GM18867 (cell line): ENCODE data around the gene SMOC1.

Experiments
- ATAC-seq: cut with Tn5 transposase; IDR thresholded peaks from one replicate; pipeline ENCODE4 v1.9.1; 2021; ENCODE audit warnings: mild to moderate bottlenecking, moderate library complexity; ENCODE audit not compliant: unreplicated experiment

The SMOC1 gene

DNA sequence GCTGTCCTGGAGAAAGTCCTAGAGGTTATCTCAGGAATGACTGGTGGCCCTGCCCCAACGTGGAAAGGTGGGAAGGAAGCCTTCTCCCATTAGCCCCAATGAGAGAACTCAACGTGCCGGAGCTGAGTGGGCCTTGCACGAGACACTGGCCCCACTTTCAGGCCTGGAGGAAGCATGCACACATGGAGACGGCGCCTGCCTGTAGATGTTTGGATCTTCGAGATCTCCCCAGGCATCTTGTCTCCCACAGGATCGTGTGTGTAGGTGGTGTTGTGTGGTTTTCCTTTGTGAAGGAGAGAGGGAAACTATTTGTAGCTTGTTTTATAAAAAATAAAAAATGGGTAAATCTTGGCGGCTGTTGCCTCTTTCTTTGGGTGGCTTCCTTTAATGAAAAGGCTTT is 152.8 kb downstream of the SMOC1 start:
- ATAC-seq: no peak

DNA sequence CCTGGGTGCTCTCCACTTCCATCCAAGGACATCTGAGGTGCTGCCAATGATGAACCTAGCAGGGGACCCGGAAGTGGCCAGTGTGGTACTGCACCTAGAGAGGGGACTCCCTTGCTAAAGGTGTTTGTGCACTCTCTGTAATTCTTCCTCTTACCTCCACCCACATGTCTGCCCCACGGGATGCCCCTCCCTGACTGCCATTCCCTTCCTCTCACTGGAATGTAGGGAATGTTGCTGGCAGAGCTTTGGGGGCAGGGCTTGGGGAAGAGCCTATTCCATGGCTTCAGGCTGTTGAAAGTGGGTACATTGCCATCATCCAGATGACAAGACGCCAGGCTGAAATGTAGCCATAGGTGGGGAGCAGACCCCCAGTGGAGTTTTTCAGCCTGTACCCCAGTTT is 153.2 kb downstream of the SMOC1 start:
- no peak for ATAC-seq

DNA sequence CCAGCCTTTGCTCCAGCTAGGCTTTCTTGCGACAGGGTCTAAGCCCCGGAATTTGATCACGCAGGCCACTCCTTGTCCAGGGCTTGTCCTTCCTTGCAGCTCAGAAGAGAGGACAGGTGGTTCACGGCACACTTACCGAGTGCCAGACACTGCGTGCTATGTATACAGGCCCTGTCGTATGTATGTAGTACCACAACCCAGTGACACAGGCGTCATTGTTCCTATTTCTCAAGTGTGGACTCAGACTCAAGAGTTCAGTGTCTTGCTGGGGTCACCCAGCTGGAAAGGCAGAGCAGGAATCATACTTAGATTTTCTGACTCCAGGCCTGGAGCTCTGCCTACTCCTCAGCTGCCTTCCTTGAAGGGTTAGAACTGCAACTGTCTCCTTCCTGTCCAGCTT is 153.9 kb downstream of the SMOC1 start:
- no peak for ATAC-seq

DNA sequence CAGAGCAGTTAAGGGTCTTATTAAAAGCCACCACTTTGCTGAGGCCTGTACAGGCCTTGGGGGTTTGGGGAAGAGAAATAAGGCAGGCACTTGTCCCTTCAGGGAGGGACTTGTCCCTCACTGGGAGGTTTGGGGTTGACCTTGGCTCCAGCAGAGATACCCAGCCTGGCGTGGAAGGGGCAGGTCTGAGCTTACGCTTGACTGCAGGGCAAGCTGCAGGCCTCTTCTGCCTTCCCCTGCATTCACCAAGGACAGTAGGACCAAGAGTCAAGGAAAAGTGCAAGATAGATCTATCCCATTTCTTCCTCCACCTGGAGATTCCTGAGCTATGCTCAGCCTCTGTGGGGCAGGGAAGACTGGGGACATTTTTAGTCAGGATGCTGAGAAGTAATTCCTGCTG is 154.3 kb downstream of the SMOC1 start:
- no peak for ATAC-seq

DNA sequence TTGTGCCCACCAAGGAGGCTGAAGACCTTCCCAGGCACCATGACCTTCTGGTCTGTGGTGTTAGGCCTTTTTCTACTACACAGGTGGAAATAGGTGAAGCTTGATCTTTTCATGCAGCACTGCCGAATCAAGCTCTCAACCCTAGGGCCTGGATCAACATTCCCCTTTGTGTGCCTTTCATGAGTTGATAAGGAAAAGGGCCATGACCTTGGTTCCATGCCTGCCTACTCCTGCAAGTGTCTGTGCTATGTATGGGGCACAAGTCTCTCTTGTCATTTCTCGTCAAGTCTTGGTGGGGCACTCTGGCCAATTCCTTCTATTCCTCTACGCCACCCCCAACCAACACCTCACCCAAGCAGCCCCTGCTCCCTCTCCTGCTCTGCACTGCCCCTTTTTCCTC is 155.0 kb downstream of the SMOC1 start:
- ATAC-seq: no peak

DNA sequence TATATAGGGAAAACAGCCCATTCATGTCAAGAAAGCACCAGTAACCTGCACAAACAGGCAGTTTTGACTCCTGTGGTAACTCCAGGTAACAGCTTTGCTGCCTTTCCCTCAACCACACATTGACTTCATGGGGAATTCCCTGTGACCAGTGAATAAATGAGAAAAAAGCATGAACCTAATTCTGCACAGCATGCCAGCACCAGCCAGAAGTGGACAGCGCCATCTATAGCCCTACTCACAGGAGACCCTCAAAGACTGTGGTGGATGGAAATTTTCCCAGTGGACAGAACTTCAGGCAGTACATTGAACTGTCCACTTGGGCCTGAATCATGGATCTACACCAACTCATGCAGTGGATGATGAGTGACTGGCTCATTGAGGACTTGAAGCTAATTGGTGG is 157.4 kb downstream of the SMOC1 start:
- no peak for ATAC-seq

DNA sequence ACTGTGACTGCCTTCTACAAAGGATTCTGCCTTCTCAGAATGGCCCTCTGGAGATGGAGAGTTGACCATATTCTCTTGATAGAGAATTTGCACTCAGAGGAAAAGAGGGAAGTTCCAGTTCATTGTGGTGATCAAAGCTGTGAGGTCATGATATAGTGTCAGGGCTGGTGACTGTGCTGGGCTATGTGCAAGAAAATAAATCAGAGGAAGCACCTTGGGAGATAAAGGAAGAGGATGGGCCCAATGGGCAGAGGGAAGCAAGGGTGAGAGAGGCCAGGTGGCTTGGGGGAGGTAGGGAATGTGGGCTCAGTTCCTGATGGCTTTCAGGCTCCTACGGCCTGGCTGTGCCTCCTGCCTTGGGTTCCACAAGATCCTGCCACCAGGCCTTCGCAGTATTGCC is 163.8 kb downstream of the SMOC1 start:
- ATAC-seq: no peak

DNA sequence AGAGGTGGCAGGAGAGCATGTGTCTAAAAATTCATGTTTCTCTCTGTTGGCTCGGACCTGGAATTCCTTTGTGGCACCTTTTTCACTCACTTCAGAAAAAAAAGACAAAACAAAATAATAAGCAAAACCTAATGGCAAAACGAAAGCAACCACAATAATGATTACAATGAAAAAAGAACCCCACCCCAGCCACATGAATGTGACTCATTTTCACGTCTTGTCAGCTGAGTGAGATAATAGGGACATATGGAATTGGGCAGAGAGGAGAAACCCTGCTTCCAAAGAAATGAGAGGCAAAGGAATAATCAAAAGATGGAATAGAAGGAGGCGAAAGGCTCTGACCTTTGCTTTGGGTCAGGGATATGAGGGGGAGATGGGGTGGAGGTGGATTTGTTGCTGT is 166.1 kb downstream of the SMOC1 start:
- ATAC-seq: no peak

DNA sequence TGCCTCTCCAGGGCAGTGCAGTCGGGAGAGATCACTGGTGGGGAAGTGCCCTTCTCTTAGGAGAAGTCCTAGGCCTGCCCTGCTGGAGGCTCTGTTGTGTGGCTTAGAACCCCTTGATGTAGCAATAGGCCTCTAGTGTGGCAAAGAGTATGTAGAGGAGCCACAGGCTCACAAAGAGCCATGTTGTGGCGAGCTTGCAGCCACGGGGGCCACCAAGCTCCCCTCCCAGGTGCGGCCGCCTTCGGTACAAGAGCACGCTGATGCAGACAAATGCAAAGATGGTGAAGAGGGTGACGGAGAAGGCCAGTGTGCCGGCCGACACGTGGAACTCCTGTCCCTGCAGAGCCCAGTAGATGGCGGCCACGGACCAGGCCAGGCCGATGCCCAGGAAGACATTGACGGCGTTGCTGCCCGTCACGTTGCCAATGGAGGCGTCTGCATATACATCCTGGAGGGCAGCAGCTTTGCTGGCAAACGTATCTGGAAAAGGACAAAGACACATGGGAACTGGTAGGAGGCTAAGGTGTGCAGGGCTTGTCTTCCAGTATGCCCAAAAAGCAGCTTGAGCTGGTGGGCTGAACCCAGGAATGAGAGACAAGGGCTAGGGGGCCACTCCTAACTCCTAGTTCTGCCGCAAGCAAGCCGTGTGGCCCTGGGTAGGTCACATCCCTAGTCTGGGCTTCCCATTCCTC is 166.8 kb downstream of the SMOC1 start:
- ATAC-seq: no peak

DNA sequence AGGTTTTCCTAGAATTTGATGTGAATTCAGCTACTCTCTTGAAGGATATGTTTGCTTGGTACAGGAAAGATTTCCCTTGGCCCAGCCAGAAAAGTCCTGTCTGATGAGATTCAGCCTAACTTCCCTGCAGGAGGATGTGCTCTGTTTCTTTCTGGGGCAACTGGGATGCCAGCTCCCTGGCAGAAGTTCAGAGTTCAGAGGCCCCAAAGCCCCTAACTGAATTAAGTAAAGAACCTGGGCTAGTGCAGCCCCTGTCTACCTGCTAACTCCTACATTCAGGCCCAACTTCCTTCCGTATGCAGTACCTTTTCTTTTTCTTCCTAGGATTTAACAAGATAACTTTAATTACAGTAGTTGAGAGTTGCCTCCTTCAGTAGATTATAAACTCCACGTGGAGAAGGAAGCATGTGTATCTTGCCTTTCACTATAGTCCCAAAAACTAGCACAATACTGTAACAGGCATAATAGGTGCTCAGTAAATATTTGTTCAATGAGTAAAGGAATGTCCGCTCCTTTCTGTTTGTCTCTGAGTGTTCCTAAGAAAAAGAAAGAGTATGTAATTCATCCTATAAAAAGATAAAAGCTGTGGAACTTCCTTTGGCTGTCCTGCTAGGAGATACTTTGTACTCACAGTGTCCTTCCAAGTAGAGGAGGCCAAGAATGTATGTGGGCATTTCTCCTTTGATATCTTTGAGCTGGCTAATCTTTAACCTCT is 168.5 kb downstream of the SMOC1 start:
- no peak for ATAC-seq

DNA sequence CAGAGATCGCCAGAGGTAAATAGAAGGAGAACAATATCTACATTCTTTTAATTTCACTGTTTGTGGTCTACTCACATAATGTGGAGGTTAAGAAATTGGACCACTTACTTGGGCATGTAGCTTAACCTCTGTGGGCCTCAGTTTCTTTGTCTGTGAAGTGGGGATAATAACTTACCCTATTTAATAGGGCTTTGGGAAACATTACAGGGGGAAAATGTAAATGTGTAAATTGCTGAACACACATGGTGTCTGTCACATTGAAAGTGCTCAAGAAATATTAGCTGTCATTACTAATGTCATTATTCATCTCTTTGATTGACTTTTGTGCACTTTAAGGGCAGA is 169.1 kb downstream of the SMOC1 start:
- ATAC-seq: no peak

DNA sequence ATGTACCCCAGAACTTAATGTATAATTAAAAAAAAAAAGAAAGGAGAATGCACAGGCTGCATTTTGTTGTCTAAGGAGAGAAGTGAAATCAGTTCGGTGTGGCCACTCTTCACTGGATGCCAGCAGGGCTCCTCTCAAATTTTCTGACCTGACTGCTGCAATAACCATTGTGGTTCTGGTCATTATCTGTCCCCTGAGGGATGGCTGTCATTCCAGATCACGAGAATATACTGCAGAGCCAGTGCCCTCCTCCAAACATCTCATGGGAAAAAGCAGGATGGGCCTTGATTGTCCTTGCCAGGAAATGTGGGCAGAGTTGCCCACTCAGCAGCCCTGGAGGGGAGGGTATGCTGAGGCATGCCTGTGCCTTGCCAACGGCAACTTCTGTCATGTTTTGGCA is 170.4 kb downstream of the SMOC1 start:
- ATAC-seq: no peak

DNA sequence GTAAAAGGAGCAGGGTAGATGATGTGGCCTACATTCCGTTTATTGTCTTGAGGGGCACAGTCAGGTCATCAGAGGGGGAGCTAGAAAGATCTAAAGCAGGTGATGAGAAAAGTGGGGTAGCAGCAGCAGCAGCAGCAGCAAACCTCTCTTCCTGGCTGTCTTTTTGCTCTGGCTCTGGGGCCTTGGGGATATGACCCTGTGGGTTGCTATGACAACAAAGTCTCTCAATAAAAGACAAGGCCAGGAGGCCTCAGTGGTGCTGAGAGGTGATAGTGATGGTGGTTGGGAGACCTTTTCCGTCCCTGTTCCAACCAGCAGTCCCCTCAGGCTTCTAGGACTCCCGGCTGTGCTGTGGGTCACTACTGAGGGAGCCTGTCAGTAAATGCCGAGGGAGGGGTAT is 170.9 kb downstream of the SMOC1 start:
- no peak for ATAC-seq

DNA sequence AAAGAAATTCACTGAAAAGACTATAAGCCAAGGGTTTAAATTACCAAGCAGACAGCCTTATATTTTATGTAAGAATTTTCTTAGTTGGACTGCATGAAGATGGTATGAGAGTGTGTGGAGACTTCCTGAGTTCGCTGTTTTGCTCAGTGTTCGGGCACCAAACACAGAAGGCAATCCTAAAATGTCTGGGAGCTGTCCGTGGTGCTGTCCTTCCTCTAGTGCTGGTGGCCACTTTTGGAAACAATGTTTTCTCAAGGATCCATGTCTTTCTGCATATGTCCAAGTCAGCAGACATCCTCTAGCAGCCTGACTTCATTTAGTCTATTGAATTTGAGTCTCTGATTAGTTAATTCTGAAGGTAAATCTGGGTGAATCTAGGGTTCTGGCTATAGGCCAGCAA is 173.8 kb downstream of the SMOC1 start:
- no peak for ATAC-seq

DNA sequence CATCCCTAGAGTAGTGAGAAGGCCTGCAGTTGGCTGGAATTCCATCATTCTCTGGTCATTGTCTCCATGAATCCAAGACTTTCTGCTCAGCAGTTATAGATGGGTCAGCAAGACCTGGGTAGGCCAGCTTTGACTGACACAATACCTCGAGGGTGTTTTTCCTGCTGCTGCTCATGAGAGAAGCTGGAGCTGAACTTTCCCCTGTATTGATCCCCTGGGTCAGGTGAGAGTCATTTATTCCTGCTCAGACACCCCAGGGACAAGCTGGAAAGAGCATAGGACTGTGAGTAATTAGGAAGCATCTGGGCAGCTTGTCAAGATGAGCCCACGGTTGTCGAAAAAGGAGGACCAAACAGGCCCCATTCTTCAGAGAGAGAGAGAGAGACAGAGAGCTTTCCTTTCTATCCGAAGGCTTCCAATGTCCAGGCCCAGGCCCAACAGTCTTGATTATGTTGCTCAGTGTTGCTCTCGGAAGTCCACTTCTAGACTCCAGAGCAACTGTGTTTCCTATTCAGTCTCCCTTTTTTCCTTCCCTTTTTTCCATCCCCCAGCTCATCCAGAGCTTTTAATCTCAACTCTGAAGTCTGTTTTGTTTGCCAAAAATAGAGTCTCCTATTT is 178.4 kb downstream of the SMOC1 start:
- ATAC-seq: no peak

DNA sequence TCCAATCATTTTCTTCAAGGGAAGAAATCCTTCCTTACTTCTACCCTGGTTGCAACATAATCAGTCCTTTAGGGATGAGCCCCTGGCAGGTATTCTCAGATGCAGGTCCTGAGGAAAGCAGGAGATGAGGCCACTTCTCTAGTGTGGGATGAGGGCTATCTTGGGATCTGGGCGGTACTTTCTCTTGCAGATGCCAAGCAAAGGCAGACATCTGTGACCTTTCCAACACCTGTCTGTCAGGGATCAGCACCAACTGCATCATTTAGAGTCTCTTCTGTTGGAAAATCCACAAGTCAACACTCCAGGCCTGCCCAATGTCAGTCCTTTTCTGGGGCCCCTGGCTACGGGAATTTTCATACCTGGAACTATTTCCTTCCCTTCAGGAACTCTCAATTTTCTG is 180.3 kb downstream of the SMOC1 start:
- ATAC-seq: no peak

DNA sequence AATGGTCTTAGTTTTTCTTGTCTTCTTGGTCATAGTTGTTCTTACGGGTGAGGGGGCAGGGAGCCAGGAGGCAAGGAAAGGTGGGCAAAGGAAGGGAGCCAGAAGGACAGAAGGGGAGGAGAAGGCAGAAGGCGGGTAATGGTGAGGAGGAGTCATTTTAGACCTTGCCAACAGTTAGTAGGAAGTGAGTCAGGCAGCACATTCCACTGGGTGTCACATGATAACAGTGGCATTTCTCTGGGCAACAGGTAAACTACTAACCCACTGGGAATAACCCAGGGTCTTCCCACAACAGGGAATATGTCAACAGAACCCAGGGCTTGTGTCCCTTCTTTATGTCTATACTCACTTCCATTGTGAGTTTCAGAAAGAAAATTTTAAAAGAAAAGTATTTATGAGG is 181.9 kb downstream of the SMOC1 start:
- no peak for ATAC-seq

DNA sequence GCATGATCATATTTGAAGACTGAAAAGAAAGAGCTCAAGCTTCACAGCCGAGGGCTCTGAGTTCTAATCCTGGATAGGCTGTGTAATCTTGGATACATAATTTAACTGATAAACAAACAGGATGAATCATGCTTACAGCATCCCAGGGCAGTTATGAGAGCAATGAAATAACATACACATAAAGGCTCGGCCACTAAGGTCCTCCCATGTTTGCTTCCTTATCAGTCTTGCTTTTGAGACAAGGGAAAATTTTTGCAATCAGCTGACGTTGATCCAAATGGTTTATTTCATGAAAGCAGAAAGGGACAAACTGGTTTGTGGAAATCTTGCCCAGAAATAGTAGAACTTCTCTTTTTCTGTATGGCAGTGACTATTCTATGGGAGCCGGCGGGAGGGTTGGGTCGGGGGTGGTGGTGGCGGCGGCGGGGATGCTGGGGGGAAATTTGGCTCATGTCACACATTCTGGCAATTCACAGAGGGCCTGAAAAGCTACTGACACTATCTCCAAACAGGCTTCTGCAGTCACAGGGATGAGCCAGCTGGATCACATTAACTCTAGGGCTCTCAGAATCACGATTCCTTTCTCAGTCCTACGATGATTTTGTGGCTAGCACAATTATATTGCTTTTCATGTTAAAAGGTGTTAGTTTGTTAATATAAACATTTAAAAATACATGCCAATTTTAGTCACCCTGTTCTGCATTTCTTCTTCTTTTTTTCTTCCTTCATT is 185.1 kb downstream of the SMOC1 start:
- ATAC-seq: no peak

DNA sequence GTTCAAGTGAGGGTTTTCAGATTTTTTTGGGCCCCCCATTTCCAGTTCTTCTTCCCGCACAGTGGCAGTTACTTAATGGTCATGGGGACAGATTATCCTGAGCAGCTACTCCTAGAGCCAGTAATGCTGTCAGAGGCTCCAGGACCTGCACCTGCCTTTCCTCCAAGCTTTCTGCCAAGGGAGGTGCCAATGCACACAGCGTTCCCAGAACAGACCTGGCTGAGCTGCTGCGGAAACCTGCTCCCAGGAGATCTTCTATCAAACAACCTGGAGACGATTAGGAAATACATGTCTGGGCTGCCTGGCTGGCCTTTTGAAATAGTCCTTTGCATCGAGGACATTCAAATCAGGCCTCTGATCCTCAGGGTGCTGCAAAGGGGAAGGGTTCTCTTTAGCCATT is 188.6 kb downstream of the SMOC1 start:
- ATAC-seq: no peak

DNA sequence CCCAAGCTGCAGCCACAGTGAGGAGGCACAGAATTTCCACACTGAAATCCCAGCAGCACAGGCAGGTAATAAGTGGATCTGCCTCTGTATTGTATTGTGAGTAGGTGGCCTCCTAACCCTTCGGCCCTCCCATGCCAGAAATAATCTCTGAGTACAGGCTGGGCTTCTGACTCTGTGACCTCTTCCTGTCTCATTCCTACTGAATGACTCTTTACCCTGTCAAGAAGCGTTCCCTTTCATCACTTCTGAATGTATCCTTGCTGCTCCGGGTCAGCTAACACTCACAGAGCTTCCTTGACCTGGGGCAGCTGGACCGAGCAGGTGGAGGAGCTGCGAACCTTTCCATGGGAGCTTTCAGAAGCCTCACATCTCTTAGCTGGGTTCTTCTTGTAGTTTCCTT is 190.0 kb downstream of the SMOC1 start:
- ATAC-seq: no peak

DNA sequence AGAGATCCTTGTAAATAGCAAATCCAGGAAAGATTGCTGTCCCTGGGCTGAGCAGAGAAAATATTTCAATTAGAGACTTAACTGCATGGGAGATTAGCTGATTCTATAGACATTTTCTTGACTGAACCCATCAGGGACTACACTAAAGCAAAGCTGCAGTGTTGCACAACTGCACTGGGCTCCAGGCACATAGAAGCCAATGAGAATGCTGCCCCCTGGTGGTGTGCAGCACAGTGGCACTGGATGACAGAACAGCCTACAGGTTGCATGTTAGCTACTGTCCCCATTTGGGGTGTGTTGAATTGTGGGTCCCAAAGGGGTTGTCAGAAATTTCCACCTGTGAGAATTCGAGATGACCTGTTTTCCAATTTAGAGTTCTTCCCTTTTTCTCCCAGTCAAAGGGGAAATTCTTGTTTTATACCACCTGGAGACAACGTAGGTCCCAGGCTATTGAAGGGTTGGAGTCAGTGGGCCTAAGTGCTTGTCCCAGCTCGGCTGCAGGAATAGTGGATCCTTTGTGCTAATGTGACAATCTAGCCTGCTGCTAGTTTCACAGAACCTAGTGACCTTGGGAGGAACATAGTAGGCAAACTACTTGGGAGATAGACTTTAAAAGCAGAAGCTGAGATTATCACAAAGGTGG is 194.8 kb downstream of the SMOC1 start:
- no peak for ATAC-seq
